GM12891 (cell line): ENCODE data around the gene NOM1.

Experiments
- PAX5 ChIP-seq: IDR thresholded peaks from 2 replicates; pipeline ENCODE4 v1.6.1; 2011; ENCODE audit warnings: low read length, moderate library complexity, mild to moderate bottlenecking; ENCODE audit not compliant: insufficient read depth, severe bottlenecking
- POLR2A ChIP-seq: IDR thresholded peaks from 2 replicates; pipeline ENCODE4 v1.6.1; 2011; ENCODE audit warnings: low read depth, low read length, control low read depth
- POLR2AphosphoS5 ChIP-seq: IDR thresholded peaks from 2 replicates; pipeline ENCODE4 v1.6.1; 2011; ENCODE audit warnings: low read depth, low read length, control low read depth
- POU2F2 ChIP-seq: IDR thresholded peaks from 2 replicates; pipeline ENCODE4 v1.6.1; 2011; ENCODE audit warnings: low read depth, mild to moderate bottlenecking, control low read depth, low read length, moderate library complexity
- SPI1 ChIP-seq: IDR thresholded peaks from 2 replicates; pipeline ENCODE4 v1.6.1; 2011; ENCODE audit warnings: low read depth, low read length, control low read depth
- TAF1 ChIP-seq: IDR thresholded peaks from 2 replicates; pipeline ENCODE4 v1.6.1; 2011; ENCODE audit warnings: low read depth, low read length, control low read depth

DNA sequence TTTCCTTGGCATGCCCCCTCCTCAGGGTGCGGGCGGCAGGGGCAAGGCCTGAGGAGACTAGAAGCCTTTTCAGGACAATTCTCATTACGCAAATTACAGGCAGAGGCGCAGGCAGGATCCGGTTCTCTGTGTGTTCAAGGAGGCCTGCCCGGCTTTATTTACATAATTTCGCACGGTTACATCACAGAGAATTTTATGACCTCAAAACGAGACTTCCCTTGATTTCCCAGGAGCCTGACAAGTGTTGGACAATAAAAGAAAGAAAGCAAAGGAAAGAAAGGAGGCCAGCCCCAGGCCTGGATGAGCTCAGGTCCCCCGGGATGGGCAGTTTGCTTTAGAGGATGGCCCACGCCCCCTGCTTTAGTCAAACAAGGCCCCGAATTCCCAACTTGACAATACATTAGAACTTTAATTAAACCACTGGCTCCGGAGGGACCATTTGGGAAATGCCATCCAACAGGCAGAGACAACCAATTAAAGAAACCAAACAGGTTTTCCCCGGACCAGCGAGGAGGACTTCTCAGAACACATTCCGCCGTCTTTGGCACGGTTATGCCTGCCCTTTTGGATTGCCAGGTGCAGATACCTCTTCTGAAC is 58.1 kb downstream of the NOM1 start:
- no peak for TF ChIP-seq POLR2AphosphoS5
- TF ChIP-seq TAF1: no peak
- TF ChIP-seq POU2F2: no peak
- TF ChIP-seq PAX5: no peak
- TF ChIP-seq POLR2A: no peak
- no peak for TF ChIP-seq SPI1
